ENCODE measurements around the gene OGDH. TPM values are rescaled to one million over a fixed set of nuclear protein-coding genes. Genes with fewer than 3 reads are reported as not detected.

OGDH gene
- total RNA-seq (10 to 100 TPM; 25.9 to 84.6 (median 59.3) TPM), polyA plus RNA-seq (10 to 100 TPM; 24.4 to 49.2 TPM)
- long read RNA-seq, donor 1, full-length matches to known transcripts, result 4 of 63 reads
- long read RNA-seq, donor 1, partial matches to known transcripts, result 50 of 63 reads
- long read RNA-seq, donor 1, other reads (novel, unspliced or antisense), result 9 of 63 reads
- long read RNA-seq, donor 2, full-length matches to known transcripts, result 2 of 2 reads
- long read RNA-seq, donor 2, partial matches to known transcripts, result 0 of 2 reads
- long read RNA-seq, donor 2, other reads (novel, unspliced or antisense), result 0 of 2 reads
- long read RNA-seq, donor 3, full-length matches to known transcripts, result 22 of 57 reads
- long read RNA-seq, donor 3, partial matches to known transcripts, result 33 of 57 reads
- long read RNA-seq, donor 3, other reads (novel, unspliced or antisense), result 2 of 57 reads

DNA sequence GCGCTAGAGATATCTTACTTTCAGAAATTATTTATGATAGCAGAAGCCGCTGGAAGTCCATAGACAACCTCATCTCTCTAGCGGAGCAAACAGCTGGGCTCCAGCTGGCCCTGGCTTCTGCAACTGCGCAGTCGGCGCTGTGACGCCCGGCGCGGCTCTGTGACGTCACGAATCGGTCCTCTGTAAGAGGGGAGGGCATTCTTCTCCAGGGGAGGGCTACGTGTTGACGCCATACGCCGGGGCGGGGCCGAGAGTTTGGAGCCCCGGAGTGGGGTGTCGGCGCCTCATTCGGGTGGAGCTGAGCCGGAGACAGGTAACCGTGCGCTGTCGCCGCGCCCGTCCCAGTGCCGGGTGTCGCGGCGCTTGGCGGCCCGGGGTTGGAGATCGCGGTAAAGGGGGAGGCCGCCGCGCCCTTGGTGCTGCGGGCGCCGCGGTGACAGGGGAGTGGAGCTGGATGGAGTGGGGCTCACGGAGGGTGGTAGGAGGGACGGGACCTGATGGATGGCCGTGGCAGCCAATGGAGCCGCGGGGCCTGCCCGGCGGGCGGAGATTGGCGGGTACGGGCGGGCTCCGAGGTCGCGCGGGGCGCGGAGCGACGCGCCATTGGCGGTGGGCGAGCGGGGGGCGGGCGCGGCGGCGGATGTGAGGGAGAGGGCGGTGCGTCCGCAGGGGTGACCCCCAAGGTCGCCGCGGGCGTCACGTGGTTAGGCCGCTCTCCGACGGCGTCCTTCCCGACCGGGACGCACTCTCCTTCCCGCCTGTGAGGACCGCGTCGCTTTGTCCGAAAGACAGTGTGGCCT, at the start of gene OGDH:
TSS of gene OGDH (plus strand) at position 287 of the 800 bp plus-strand sequence. CDS start 17,717 bp downstream, outside the sequence.
- Histone ChIP-seq H3K27me3 (no peaks in the 10 kb centered on the region), H3K36me3 (no peaks in the 10 kb centered on the region), H3K4me3 (peak within 1 kb of the TSS; percentile 87), H3K4me1 (ENCODE audit: insufficient read depth) (peaks cover 2% of the 10 kb centered on the region), H3K9me3 (no peaks in the 10 kb centered on the region), H3K27ac (peak within 1 kb of the TSS; percentile 95 to 98)
- TF ChIP-seq CTCF (IDR thresholded peaks at IDR 0.05), result peak in 1 of 3 donors; percentile 49
- peak; percentile 83 for TF ChIP-seq EP300 (IDR thresholded peaks at IDR 0.05)
- peak; percentile 97 for TF ChIP-seq POLR2A (IDR thresholded peaks at IDR 0.05)
- DNase-seq, result peak; percentile 99
- intact Hi-C loops (cut with DNase I), result loop anchor here in 1 of 4 donors (1.0 to 10.0 kb wide), 3 partner anchors 142 to 378 kb away; partner anchors contain the start of gene ZMIZ2
- WGBS, 3 donors, result 0 to 1% (median 1%) methylated on average over 70 to 93 of the region's 93 CpGs

DNA sequence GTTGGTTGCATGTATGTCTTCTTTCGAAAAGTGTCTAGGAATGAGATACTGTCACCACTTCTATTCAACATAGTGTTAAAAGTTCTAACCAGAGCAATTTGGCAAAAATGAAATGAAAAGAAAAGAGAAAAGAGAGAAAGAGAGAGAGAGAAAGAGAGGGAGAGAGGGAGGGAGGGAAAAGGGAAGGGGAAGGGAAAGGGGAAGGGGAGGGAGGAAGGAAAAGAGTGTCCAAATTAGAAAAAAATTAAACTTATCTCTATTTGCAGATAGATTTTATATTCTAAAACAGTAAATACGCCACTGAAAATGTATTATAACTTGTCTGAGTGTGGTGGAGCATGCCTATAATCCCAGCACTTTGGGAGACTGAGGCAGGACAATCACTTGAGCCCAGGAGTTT, 48.9 kb upstream of the OGDH start:
- WGBS, 3 donors, result 83 to 86% (median 84%) methylated on average over 2 of the region's 2 CpGs
- intact Hi-C loops (cut with DNase I), result no loop called here

DNA sequence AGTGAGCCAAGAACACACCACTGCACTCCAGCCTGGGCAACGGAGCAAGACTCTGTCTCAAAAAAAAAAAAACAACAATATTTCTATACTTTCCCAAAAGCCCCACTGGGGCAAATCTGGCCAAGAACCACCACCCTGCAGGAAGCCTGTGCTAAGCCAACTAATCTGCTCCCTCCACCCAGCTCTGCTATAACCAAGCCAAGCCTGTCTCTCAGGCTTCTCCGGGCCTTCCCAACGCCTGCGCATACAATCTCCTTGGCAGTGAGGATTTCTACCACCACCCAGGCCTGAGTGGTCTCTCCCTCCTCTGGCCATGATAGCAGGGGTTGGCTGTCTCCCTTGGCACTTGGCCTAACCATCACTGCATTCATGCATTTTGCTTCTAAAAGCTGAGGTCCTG, 46.9 kb upstream of the OGDH start:
- intact Hi-C loops (cut with DNase I), result no loop called here
- H3K4me3 ChIP-seq, result no peak overlapping the region
- no peaks in the 10 kb centered on the region for H3K9me3 ChIP-seq
- H3K4me1 ChIP-seq (ENCODE audit: insufficient read depth), result no peaks in the 10 kb centered on the region
- DNase-seq, result no peak
- TF ChIP-seq POLR2A (IDR thresholded peaks at IDR 0.05), result no peak
- TF ChIP-seq CTCF (IDR thresholded peaks at IDR 0.05), result no peak
- no peak for TF ChIP-seq EP300 (IDR thresholded peaks at IDR 0.05)
- H3K36me3 ChIP-seq, result no peaks in the 10 kb centered on the region
- 82 to 90% (median 88%) methylated on average over 4 of the region's 4 CpGs for WGBS, 3 donors
- H3K27ac ChIP-seq, result no peak overlapping the region
- no peaks in the 10 kb centered on the region for H3K27me3 ChIP-seq

More for the DNA sequence above, 48.9 kb upstream of the OGDH start:
- Histone ChIP-seq H3K36me3 (no peaks in the 10 kb centered on the region), H3K4me3 (no peak overlapping the region), H3K9me3 (no peaks in the 10 kb centered on the region), H3K27me3 (no peaks in the 10 kb centered on the region), H3K4me1 (ENCODE audit: insufficient read depth) (no peaks in the 10 kb centered on the region), H3K27ac (no peak overlapping the region)
- DNase-seq, result no peak
- no peak for TF ChIP-seq EP300 (IDR thresholded peaks at IDR 0.05)
- TF ChIP-seq CTCF (IDR thresholded peaks at IDR 0.05), result no peak
- TF ChIP-seq POLR2A (IDR thresholded peaks at IDR 0.05), result no peak

DNA sequence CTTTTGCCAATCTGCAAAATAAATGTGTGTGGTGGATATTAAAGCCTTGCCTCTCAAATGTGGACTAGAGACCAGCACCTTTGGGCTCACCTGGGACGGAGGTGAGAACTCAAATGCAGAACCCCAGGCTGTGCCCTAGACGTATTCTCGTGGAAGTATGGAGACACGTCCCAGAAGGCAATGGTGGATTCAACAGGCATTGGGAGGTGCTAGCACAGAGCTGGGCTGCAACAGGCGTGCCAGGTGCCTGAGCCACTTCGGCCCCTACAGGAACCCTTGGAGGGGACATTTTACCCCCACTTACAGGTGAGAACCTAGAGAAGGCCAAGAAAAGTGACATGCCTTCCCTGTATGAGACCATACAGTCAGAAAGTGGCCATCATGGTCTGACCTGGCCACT, 44.9 kb upstream of the OGDH start:
- intact Hi-C loops (cut with DNase I), result loop anchor here in 2 of 4 donors (10.0 kb wide), 1 partner anchor 317 kb away; no protein-coding TSS in a partner anchor
- no peak overlapping the region for H3K4me3 ChIP-seq
- H3K27ac ChIP-seq, result no peak overlapping the region
- no peaks in the 10 kb centered on the region for H3K9me3 ChIP-seq
- TF ChIP-seq EP300 (IDR thresholded peaks at IDR 0.05), result no peak
- no peak for TF ChIP-seq CTCF (IDR thresholded peaks at IDR 0.05)
- TF ChIP-seq POLR2A (IDR thresholded peaks at IDR 0.05), result no peak
- no peaks in the 10 kb centered on the region for H3K27me3 ChIP-seq
- H3K36me3 ChIP-seq, result no peaks in the 10 kb centered on the region
- H3K4me1 ChIP-seq (ENCODE audit: insufficient read depth), result no peaks in the 10 kb centered on the region
- no peak for DNase-seq
- WGBS, 3 donors, result 79 to 87% (median 84%) methylated on average over 6 of the region's 6 CpGs

Data from ovary (tissue), 10 donors.